ENCODE results near the gene ANKFN1.
"Not testable (repeated sequence)": the region's sequence is repeated elsewhere in the genome, so short reads cannot be mapped to it uniquely, and the experiment has no call there.

ANKFN1 gene

DNA sequence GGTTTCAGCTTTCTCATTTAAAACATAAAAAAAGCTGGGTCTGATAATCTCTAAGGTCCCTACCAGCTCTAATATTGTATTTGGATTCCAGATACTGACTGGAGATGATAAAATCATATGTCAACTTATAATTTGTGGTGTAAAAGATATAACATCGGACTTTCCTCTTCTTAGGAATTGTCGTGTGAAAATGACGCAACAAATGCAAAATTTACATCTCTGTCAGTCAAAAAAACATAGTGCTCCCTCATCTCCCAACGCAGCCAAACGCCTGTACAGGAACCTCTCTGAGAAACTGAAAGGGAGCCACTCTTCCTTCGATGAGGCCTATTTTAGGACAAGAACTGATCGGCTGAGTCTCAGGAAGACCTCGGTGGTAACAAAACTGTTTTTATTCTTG lies 197.3 kb downstream of the ANKFN1 start:
- DNase-seq = no peak

DNA sequence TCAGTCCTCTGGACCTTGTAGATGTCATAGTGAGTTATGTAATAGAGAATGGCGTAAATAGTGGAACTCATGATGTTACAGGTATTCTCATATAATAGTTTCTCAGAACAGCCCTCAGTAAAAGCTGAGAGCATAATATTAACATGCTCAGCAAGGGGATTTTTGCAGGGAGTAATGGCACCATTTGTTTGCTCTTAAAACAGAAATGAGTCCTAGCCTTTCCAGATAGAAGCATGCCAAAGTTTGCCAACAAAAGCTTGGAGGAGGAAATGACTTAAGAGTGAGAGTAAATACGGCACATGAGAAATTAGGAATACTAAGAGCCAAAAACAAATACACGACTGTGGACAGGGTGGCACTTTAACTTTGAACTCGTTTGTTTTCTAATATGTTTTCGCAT lies 198.4 kb downstream of the ANKFN1 start:
- DNase-seq = no peak

DNA sequence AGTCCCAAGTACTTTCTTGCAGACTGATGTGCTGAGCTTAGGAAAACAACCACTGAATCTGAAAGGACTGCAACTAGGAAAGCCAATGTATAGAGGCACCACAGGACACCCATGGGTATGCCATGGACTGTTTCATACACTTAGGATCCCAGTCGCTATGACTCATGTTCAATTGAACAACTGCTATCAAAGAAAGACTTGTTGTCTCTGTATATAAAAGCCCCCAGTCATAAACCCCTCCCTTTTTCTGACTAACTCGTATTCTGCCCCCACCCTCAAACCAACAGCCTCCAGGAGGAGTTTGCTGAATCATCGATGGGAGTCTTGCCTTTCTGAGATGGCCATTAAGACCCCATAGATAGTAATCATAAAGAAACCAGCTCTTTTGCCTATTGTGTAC lies 205.4 kb downstream of the ANKFN1 start:
- DNase-seq = no peak

DNA sequence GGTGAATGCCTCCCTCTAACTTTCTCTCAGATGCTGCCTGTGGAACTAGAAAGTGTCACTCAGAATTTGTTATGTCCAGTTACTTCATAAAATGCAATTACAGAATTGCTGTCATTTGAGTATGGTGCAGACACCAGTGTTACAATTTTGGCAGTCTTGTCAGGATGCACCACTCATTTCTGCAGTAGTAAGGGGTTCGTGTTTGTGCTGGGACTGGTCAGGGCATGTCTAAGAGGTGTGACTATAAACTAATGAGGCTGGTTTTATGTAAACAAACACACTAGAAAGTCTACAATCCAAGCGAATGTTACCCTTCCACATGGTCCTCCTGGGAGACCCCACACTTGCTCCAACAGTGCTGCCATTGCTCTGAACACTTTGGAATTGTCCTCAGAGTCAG lies 206.2 kb downstream of the ANKFN1 start:
- DNase-seq = no peak

DNA sequence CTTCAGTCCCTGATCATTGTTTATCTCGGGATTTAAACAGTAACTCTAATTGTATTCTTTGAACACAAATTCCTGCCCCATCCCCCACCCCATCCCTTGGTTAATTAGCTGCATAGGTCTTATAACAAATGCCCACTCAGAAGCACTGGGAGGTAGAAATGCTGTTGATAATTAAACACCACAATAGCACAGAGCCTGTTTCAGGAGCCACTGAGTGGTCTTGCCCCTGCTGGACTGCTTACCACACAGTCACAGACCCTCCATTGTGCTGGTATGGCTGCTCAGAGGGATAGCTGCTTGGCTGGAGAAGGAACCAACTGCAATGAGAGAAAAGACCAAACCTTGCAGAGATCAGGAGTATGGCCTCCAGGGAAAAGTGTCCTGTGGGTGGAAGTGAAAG lies 214.1 kb downstream of the ANKFN1 start:
- DNase-seq = no peak

GRCh38 chr17:56373981-56374833 lies 220.9 kb downstream of the ANKFN1 start:
- no peak for DNase-seq

DNA sequence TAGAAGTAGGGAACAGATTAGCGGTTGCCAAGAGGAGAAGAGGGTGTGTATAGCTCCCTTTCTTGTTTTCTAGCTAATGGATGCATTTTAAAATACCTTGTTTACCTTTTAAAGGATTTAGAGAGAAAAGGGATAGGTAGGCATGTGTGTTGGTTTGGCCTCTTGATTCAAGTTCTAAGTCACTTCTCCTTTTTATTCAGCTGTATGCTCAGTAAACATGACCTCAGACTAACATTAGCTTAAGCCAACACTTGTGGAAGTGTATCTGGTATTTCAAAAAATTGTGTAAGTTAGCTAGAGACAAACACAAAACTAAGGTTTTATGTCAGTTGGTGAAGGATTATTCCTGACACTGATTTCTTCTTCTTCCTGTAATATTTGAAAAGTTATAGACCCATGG lies 236.1 kb downstream of the ANKFN1 start:
- DNase-seq = no peak

DNA sequence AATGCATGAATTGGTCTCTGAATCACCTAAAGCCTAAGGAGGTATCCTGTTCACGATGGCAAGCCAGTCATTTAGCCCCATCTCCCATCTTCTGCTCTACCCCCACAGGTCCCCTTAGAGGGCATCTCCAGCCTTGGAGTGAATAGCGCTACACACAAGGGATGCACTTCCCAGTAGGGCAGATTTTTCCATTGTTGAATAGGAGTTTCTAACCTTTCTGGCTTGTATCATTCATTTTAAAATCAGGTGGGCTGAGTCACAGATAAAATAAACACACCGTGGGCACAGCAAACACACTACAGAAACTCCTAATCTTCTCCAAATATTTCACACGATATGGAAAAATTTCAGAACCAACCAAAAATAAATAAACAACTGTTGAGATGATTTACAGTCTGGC lies 239.0 kb downstream of the ANKFN1 start:
- DNase-seq = no peak

DNA sequence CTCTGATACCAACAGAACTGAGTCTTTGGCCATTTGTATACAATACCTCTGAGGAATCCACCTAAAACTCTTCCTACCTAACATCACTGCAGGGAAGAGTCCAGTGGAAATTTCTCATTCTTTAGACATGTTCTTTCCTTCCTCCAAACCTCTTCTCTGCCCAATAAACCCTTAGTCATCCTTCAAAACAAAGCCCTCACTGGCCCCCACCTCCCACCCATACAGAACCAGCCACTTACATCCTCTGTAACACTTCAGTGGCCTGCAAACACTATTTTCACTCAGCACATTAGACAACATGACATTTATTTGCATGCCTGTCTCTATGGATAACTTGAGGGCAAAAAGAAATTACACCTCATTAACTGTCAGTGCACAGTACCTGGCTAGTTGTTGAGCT lies 239.9 kb downstream of the ANKFN1 start:
- no peak for DNase-seq

DNA sequence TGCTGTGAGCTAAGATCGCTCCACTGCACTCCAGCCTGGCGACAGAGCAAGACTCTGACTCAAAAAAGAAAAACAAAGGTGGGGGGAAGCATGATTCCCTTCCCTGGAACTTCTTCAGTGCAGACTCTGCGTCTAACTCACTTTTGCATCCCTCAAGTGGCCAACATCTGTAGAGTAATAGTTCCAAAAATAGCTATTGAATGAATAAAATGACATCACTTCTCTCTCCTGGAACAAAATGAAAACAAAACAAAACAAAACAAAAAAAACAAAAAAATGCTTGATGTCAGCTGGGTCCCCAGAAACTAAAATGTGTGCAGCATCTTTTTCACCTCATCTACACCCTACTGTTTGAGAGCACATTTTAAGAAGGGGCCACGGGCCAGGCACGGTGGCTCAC lies 242.5 kb downstream of the ANKFN1 start:
- DNase-seq = no peak

- DNase-seq = no peak
Measured at GRCh38 chr17:56407086-56407485, 253.8 kb downstream of the ANKFN1 start.

DNA sequence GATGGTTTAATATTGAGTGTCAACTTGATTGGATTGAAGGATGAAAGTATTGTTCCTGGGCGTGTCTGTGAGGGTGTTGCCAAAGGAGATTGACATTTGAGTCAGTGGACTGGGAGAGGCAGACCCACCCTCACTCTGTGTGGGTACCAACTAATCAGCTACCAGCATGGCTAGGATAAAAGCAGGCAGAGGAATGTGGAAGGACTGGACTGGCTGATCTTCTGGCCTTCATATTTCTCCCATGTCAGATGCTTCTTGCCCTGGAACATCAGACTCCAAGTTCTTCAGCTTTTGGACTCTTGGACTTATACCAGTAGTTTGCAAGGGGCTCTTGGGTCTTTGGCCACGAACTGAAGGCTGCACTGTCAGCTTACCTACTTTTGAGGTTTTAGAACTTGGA lies 259.1 kb downstream of the ANKFN1 start:
- DNase-seq = not testable (repeated sequence)

DNA sequence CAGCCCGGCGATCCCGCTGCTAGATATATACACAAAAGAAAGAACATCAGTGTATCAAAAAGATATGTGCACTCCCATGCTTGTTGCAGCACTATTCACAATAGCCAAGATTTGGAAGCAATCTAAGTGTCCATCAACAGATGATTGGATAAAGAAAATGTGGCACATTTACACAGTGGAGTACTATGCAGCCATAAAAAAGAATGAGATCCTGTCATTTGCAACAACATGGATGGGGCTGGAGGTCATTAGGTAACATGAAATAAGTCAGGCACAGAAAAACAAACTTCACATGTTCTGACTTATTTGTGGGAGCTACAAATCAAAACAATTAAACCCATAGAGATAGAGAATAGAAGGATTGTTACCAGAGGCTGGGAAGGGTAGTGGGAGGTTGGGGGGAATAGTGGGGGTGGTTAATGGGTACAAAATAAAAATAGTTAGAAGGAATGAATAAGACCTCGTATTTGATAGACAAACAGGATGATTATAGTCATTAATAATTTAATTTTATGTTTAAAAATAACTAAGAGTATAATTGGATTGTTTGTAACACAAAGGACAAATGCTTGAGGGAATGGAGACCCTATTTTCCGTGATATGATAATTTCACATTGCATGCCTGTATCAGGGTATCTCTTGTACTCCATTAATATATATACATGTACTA lies 263.5 kb downstream of the ANKFN1 start:
- no peak for DNase-seq

DNA sequence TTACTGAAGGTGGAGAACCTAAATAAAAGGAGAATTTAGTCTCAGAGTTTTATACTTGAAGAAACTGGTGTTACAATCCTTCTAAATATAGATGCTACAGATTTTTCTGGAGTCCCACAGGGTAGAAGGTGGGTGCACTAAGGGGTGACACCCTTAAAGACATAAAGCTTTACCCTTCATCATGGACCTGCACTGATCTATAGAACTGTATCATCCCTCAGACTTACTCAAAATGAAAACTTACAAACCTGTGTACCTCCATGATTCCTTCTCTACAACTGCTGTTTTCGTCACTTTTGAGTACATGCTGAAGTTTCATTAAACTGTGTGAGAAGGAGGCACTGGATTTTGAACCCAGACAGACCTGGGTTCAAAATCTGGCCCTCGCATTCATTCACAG lies 270.7 kb downstream of the ANKFN1 start:
- no peak for DNase-seq

- DNase-seq = no peak
Measured at GRCh38 chr17:56424543-56425044, 271.3 kb downstream of the ANKFN1 start.

GRCh38 chr17:56425483-56425882 lies 272.2 kb downstream of the ANKFN1 start:
- no peak for DNase-seq

GRCh38 chr17:56426901-56427300 lies 273.6 kb downstream of the ANKFN1 start:
- DNase-seq = no peak

DNA sequence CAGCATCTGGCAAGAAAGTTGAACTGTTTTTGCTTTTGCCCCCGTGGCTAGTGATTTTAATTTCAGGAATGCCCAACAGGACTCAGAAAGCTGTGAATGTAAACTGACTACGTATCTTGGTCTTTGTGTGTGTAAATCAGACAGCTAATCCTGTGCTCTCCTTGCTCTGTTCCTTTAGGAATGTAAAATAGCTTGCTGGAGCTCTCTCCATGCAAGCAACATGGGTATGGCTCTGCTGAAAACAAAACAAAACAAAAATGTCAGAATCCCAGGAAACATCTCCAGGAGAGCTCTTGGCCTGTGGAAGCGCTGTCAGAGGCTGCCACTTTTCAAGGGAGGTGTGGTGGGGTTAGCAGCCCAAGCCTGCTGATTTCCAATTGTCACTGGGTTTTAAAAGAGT lies 278.5 kb downstream of the ANKFN1 start:
- DNase-seq = no peak

DNA sequence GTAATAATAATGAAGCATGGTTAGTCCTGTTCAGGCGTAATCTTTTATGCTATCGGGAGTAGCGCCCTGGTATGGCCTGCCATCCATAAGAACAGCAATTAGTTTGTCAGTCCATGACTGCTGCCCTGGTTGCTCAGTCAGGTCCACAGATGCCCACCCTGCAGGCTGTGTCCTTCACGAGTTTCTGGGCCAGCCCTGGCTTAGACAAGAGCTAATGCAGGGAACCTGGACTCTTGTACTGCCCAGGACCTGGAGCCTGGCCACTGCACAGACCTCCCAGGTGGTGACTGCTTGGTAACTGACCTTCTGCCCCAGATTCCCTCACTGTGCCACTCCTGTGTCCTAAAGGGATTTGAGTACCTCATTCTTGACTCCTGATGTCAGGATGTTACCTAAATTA lies 279.2 kb downstream of the ANKFN1 start:
- DNase-seq = no peak

GRCh38 chr17:56434610-56435009 lies 281.3 kb downstream of the ANKFN1 start:
- no peak for DNase-seq

- no peak for DNase-seq
Measured at GRCh38 chr17:56436142-56436541, 282.9 kb downstream of the ANKFN1 start.

DNA sequence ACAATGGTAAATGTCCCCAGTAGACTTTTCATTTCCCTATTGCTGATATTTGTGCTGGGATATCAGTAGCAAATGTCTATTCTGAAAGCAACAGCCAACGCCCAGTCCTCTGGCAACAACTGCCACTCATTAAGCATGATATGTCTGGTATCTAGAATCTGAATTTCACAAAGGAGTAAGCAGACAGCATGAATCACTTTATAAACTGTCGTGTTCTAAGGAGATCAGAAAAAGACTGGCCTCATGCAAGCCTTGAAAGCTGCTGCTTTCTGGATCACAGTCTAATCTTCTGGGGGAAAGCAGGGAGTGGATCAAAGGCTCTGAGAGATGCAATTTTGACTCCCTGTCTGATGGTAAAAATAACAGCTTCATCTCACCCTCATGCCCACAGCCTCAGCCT lies 287.1 kb downstream of the ANKFN1 start:
- no peak for DNase-seq

- no peak for DNase-seq
Measured at GRCh38 chr17:56441308-56441707, 288.0 kb downstream of the ANKFN1 start.

DNA sequence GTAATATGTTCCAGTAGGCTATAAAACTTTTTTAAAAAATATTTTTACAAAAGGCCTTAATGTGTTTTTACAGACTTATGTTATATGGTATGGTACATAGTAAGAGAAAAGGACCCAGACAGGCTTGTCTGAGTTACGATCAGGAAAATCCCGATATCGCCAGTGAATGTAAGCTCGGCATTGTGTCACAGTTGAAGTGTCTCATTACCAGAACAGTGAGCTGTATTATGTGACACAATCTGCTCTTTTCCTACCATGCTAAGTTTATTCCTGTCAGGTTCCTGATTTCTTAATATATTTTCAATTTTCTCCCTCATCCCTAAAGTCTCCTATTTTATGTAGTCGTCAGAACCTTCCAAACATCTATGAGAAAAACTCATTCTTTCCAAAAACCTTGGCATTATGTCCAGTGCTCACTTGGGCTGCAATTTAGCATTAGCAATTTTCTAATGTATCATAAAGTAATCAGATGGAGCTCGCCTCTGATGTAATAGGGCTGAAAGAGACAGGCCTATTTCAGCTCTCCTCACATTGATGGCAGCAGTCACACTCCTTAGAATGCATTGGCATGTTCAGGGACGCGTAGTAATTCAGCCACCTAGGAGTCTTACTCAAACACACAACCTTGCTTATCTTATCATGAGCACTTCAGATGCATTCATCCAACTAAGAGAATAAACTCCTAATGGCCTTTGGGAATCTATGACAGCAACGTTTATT lies 292.6 kb downstream of the ANKFN1 start:
- DNase-seq = no peak
